Vagina (tissue), 2 donors: ENCODE results near the gene APLNR. TPM values are rescaled to one million over a fixed set of nuclear protein-coding genes. Genes with fewer than 3 reads are reported as not detected.

ENCODE experiments used
- DNase-seq, 2 donors: peaks; one replicate each; pipeline ENCODE4 v3.0.0-alpha.2; 2017; ENCODE audit errors: extremely low spot score in 2 of 2
- H3K27ac ChIP-seq: fragments of 200-600 bp; sonication (generic); one replicate; pipeline ENCODE4 v1.5.1; 2019
- H3K27me3 ChIP-seq: fragments of 200-600 bp; sonication (generic); one replicate; pipeline ENCODE4 v1.5.1; 2019
- H3K36me3 ChIP-seq, 2 donors: fragments of 200-600 bp; sonication (generic); one replicate each; pipeline ENCODE4 v1.5.1; 2017 to 2019
- H3K4me1 ChIP-seq: fragments of 200-600 bp; sonication (generic); one replicate; pipeline ENCODE4 v1.5.1; 2019
- H3K4me3 ChIP-seq, 2 donors: fragments of 200-600 bp; sonication (generic); 1 replicate in 1 of 2; 2 replicates in 1 of 2; pipeline ENCODE4 v1.5.1; 2016 to 2019
- H3K9me3 ChIP-seq: fragments of 200-600 bp; sonication (generic); one replicate; pipeline ENCODE4 v1.5.1; 2019
- POLR2A ChIP-seq, 2 donors: fragments of 450-650 bp; IDR thresholded peaks; one replicate each; pipeline ENCODE4 v1.6.1; 2017; ENCODE audit warnings: antibody characterized with exemption in 2 of 2, mild to moderate bottlenecking in 2 of 2, moderate library complexity in 2 of 2
- POLR2AphosphoS5 ChIP-seq, 2 donors: sonication (generic); formaldehyde crosslinking; IDR thresholded peaks; one replicate each; pipeline ENCODE4 v1.9.0; 2017; ENCODE audit warnings: antibody characterized with exemption in 2 of 2, mild to moderate bottlenecking in 2 of 2, low read depth in 1 of 2; ENCODE audit not compliant: insufficient read depth in 1 of 2
- intact Hi-C: fragments of 100-400 bp; cut with DNase I; formaldehyde crosslinking; loops from one replicate; pipeline ENCODE4 v1.15.1; 2023
- total RNA-seq: library from RNA; depleted of rRNA; stranded (reverse); fragments of >200 nt; gene quantifications from one replicate; pipeline ENCODE4 v1.2.3, GENCODE V29; 2016
- TF ChIP-seq, protein P1 (sequence below), 3 experiments: fragments of 450-650 bp in 2 of 3; fragments of 200-600 bp in 1 of 3; sonication (generic) in 1 of 3; IDR thresholded peaks; one replicate each; pipeline ENCODE4 v1.5.1; 2017 to 2019; ENCODE audit warnings: antibody characterized with exemption in 3 of 3, mild to moderate bottlenecking in 2 of 3, moderate library complexity in 2 of 3

Gene APLNR
- total RNA-seq, 1 donor from 2014 or later = 2.9 TPM

DNA sequence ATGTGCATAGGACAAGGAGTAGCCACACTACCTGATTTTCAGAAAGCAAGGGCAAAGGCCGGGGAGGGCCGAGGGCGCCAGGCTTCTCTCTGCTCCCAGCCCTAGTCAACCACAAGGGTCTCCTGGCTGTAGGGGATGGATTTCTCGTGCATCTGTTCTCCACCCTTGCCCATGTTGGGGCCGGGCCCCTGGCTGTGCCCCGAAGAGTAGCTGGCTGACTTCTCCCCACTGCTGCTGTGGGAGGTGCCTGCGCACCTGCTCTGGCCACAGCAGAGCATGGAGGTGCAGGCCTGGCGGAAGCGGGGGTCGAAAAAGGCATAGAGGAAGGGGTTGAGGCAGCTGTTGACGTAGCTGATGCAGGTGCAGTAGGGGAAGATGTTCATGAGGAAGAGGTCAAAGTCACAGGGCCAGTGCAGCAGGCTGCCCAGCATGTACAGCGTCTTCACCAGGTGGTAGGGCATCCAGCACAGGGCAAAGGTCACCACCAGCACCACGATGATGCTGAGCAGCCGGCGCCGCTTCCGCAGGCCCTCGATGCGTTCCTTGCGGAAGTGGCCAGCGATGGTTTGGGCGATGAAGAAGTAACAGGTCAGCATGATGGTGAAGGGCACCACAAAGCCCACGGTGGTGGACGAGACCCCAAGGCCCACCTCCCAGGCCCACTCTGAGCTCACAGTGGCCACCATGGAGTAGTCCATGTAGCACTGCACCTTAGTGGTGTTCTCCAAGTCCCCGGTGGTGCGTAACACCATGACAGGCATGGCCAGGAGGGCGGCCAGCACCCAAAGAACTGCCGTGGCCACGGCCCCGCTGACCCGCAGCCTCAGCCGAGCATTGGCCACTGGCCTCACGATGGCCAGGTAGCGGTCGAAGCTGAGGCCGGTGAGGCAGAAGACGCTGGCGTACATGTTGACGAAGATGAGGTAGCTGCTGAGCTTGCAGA is 1.0 kb downstream of the APLNR start:
- Histone ChIP-seq H3K27me3 (no peaks in the 10 kb centered on the region), H3K4me3 (no peak overlapping the region), H3K36me3 (no peaks in the 10 kb centered on the region), H3K27ac (no peak overlapping the region), H3K9me3 (no peaks in the 10 kb centered on the region), H3K4me1 (no peaks in the 10 kb centered on the region)
- TF ChIP-seq, protein P1, sequence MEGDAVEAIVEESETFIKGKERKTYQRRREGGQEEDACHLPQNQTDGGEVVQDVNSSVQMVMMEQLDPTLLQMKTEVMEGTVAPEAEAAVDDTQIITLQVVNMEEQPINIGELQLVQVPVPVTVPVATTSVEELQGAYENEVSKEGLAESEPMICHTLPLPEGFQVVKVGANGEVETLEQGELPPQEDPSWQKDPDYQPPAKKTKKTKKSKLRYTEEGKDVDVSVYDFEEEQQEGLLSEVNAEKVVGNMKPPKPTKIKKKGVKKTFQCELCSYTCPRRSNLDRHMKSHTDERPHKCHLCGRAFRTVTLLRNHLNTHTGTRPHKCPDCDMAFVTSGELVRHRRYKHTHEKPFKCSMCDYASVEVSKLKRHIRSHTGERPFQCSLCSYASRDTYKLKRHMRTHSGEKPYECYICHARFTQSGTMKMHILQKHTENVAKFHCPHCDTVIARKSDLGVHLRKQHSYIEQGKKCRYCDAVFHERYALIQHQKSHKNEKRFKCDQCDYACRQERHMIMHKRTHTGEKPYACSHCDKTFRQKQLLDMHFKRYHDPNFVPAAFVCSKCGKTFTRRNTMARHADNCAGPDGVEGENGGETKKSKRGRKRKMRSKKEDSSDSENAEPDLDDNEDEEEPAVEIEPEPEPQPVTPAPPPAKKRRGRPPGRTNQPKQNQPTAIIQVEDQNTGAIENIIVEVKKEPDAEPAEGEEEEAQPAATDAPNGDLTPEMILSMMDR (IDR thresholded peaks at IDR 0.05) = no peak
- no peak for TF ChIP-seq POLR2AphosphoS5 (IDR thresholded peaks at IDR 0.05; ENCODE audit: insufficient read depth in 1 of 2, low read depth in 1 of 2)
- no peak for TF ChIP-seq POLR2A (IDR thresholded peaks at IDR 0.05)
- no peak for DNase-seq
- intact Hi-C loops = no loop called here

DNA sequence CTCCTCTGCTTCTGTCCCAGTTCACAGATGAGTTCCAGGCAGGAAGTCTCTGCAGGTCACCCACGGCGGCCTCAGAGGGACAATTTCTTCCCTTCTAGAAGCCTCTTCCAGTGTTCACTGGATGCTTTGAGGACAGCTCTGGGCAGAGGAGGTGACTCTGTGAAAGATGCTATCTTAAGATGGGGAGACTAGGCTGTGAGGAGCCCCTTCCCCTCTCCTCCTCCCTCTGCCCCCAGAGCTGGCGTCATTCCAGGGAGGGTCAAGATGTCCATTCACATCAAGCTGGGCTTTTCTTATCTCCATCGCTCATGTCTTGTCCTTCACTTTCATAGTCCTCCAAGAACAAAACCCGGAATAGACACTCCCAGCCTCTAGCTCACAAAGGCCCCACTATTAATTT is 3.3 kb downstream of the APLNR start:
- no peaks in the 10 kb centered on the region for H3K9me3 ChIP-seq
- no peak for DNase-seq
- TF ChIP-seq, protein P1 (IDR thresholded peaks at IDR 0.05) = no peak
- TF ChIP-seq POLR2A (IDR thresholded peaks at IDR 0.05) (no peak), POLR2AphosphoS5 (IDR thresholded peaks at IDR 0.05; ENCODE audit: insufficient read depth in 1 of 2, low read depth in 1 of 2) (no peak)
- H3K27me3 ChIP-seq = no peaks in the 10 kb centered on the region
- H3K27ac ChIP-seq = no peak overlapping the region
- no peaks in the 10 kb centered on the region for H3K36me3 ChIP-seq
- no peaks in the 10 kb centered on the region for H3K4me1 ChIP-seq
- intact Hi-C loops = no loop called here
- no peak overlapping the region for H3K4me3 ChIP-seq

DNA sequence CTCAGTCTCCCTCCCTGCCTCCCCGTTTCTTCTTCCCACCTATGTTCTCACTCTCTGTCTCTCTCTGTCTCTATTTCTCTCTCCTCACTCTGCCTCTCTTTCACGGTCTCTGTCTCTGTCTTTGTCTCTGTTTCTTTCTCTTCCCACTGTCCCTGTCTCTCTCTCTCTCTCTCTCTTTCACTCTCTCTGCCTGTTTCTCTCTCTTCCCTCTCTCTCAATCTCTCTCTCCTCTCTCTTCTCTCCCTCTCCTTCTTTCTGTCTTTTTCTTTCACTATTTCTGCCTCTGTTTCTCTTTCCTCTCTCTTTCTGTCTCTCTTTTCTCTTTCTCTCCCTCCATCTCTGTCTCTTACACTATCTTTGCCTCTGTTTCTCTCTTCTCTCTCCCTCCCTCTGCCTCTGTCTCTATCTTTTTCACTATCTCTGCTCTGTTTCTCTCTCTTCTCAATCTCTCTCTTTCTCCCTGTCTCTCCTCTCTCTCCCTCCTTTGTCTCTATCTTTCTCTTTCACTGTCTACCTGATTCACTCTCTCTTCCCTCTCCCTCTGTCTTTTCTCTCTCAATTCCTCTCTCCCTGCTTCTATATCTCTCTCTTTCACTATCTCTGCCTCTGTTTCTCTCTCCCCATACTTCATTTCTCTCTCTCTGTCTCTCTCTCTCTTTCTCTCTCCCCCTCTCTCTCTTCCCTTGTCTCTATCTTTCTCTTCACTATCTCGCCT is 5.4 kb downstream of the APLNR start:
- DNase-seq = no peak
- TF ChIP-seq, protein P1 (IDR thresholded peaks at IDR 0.05) = no peak
- no peak for TF ChIP-seq POLR2AphosphoS5 (IDR thresholded peaks at IDR 0.05; ENCODE audit: insufficient read depth in 1 of 2, low read depth in 1 of 2)
- TF ChIP-seq POLR2A (IDR thresholded peaks at IDR 0.05) = no peak
- H3K9me3 ChIP-seq = no peaks in the 10 kb centered on the region
- H3K4me1 ChIP-seq = no peaks in the 10 kb centered on the region
- no peak overlapping the region for H3K4me3 ChIP-seq
- H3K27me3 ChIP-seq = no peaks in the 10 kb centered on the region
- intact Hi-C loops = no loop called here
- H3K36me3 ChIP-seq = no peaks in the 10 kb centered on the region
- H3K27ac ChIP-seq = no peak overlapping the region

DNA sequence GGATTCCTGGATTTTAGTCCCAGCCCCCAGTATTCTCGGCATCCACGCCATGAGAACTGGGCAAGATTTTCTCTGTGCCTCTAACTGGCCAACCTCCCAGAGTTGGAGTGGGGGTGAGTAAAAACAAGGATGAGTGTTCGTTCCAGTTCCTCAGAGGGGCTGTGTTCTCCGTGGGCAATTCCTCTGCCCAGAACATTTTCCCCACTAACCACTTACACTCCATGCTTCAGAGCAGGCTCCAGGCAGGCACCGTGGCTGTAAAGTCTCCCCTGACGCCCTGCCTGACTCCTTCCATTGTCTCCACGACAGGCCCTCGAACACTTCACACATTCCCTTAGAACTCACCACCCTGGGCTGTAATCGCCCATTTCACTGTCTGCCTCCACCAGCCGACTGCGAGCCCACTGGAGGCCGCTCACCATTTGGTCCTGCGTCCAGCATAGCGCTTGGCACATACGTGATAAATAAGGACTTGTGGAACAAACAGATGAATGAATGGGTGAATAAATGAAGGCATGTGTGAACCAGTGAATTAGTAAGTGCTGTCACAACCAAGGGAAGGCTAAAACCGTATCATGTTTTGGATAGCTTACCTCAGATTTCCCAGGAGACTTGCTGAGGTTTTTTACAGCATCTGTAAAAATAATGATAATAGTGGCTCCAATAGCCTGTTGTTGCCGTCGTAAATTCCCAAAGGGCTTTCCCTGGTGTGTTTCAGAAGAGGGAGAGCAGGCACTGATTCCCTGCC is 6.1 kb downstream of the APLNR start:
- no peak for DNase-seq
- Histone ChIP-seq H3K36me3 (no peaks in the 10 kb centered on the region), H3K27me3 (no peaks in the 10 kb centered on the region), H3K4me3 (no peak overlapping the region), H3K4me1 (no peaks in the 10 kb centered on the region), H3K9me3 (no peaks in the 10 kb centered on the region), H3K27ac (no peak overlapping the region)
- intact Hi-C loops = no loop called here
- TF ChIP-seq POLR2AphosphoS5 (IDR thresholded peaks at IDR 0.05; ENCODE audit: insufficient read depth in 1 of 2, low read depth in 1 of 2) = no peak
- TF ChIP-seq POLR2A (IDR thresholded peaks at IDR 0.05) = no peak

DNA sequence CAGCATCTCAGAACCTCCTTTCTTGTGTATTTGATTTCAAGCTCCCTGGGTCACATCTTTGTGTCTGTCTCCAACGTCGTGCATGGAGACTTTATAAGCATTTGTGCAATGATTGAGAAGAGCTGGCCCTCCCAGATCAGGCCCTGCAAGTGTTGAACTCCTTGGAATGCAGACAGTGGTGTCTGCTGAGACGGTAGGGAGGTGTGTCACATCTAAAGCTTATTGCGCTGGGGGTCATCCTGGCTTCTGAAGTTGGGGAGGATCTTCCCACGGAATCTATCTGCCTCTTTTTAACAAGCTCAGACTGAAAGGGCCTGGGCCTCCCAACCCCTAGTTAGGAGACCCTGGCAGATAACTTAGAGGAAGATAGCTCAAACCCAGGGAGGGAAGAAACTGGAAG is 6.7 kb downstream of the APLNR start:
- TF ChIP-seq POLR2A (IDR thresholded peaks at IDR 0.05) (no peak), POLR2AphosphoS5 (IDR thresholded peaks at IDR 0.05; ENCODE audit: insufficient read depth in 1 of 2, low read depth in 1 of 2) (no peak)
- TF ChIP-seq, protein P1 (IDR thresholded peaks at IDR 0.05) = no peak
- H3K4me1 ChIP-seq = no peaks in the 10 kb centered on the region
- intact Hi-C loops = no loop called here

More for the DNA sequence above, 6.7 kb downstream of the APLNR start:
- no peak overlapping the region for H3K4me3 ChIP-seq
- H3K9me3 ChIP-seq = no peaks in the 10 kb centered on the region
- H3K36me3 ChIP-seq = no peaks in the 10 kb centered on the region
- no peaks in the 10 kb centered on the region for H3K27me3 ChIP-seq
- H3K27ac ChIP-seq = no peak overlapping the region
- DNase-seq = no peak
